Esophagus muscularis mucosa (tissue), 4 donors: ENCODE data around the gene SARNP.

Experiments
- EP300 ChIP-seq: sonication (generic); formaldehyde crosslinking; IDR thresholded peaks from one replicate; pipeline ENCODE4 v1.6.1; 2017; ENCODE audit warnings: antibody characterized with exemption
- POLR2A ChIP-seq: fragments of 450-650 bp; IDR thresholded peaks from one replicate; pipeline ENCODE4 v1.6.1; 2017; ENCODE audit warnings: antibody characterized with exemption, moderate library complexity, mild to moderate bottlenecking, low read depth
- TF ChIP-seq, protein P1 (sequence below), 3 experiments: fragments of 200-600 bp in 2 of 3; fragments of 450-650 bp in 1 of 3; sonication (generic) in 2 of 3; IDR thresholded peaks; one replicate each; pipeline ENCODE4 v1.5.1; 2017 to 2019; ENCODE audit warnings: antibody characterized with exemption in 3 of 3, mild to moderate bottlenecking in 2 of 3, moderate library complexity in 1 of 3

DNA sequence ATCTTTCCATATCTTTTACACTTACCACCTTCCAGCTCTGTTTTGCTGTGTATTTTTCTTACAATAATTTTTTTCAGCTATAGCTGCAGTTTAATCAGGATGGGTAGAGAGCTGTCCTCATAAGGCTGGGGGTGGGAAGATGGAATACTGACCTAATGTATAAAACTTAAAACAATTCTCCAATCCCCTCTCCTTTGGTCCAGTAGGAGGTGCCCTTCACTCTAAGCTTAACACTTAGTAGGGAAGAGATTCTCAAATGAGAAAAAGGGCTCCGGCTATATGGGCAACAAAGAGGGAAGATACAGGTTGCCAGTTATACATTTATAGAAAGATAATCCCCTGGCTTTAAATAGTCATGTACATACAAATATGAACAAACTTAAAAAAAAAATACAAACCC is 3.2 kb upstream of the SARNP start:
- TF ChIP-seq EP300, result no peak
- TF ChIP-seq, protein P1, sequence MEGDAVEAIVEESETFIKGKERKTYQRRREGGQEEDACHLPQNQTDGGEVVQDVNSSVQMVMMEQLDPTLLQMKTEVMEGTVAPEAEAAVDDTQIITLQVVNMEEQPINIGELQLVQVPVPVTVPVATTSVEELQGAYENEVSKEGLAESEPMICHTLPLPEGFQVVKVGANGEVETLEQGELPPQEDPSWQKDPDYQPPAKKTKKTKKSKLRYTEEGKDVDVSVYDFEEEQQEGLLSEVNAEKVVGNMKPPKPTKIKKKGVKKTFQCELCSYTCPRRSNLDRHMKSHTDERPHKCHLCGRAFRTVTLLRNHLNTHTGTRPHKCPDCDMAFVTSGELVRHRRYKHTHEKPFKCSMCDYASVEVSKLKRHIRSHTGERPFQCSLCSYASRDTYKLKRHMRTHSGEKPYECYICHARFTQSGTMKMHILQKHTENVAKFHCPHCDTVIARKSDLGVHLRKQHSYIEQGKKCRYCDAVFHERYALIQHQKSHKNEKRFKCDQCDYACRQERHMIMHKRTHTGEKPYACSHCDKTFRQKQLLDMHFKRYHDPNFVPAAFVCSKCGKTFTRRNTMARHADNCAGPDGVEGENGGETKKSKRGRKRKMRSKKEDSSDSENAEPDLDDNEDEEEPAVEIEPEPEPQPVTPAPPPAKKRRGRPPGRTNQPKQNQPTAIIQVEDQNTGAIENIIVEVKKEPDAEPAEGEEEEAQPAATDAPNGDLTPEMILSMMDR (IDR thresholded peaks at IDR 0.05), result peak in 1 of 3 experiments; percentile 2
- no peak for TF ChIP-seq POLR2A
